Retina (tissue), 1 donor: ENCODE data around the gene PNMA6F.
A peak's percentile ranks its signal among the peaks of the same experiment; 100 is the strongest.
"Not testable (repeated sequence)": the region's sequence is repeated elsewhere in the genome, so short reads cannot be mapped to it uniquely, and the experiment has no call there.

Experiments used
- DNase-seq: peaks from one replicate; pipeline ENCODE4 v3.0.0-alpha.2; 2016

The PNMA6F gene

DNA sequence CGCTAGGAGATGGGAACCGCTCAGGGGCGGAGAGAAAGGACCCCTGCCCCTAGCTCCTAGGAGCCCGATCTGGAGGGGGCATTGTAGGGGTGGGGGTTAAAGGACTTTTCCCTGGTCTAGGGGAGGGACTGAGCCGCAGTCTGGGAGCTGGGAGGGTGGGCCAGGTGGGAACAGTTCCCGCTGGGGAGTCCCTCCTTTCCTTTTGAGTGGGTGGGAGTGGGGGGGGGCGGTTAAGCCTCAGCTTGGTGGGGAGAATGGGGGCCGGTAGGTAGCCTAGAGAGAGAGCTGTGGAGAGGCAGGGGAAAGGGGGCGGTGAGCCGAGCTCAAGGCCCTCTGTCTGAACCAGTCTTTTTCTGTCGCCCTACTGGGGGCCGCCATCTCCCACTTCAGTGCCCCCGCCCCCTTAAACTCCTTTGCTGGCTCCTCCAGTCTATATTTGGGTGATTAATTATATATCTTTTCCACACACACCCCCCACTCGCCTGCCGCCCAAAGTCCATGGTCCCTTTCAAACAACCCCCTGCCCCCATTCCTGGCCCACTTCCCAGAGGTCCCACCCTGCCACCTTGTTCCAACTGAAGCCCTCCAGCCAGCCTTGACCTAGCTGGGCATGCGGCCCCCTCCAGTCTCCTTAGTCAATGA lies 13.2 kb upstream of the PNMA6F start:
- no peak for DNase-seq

DNA sequence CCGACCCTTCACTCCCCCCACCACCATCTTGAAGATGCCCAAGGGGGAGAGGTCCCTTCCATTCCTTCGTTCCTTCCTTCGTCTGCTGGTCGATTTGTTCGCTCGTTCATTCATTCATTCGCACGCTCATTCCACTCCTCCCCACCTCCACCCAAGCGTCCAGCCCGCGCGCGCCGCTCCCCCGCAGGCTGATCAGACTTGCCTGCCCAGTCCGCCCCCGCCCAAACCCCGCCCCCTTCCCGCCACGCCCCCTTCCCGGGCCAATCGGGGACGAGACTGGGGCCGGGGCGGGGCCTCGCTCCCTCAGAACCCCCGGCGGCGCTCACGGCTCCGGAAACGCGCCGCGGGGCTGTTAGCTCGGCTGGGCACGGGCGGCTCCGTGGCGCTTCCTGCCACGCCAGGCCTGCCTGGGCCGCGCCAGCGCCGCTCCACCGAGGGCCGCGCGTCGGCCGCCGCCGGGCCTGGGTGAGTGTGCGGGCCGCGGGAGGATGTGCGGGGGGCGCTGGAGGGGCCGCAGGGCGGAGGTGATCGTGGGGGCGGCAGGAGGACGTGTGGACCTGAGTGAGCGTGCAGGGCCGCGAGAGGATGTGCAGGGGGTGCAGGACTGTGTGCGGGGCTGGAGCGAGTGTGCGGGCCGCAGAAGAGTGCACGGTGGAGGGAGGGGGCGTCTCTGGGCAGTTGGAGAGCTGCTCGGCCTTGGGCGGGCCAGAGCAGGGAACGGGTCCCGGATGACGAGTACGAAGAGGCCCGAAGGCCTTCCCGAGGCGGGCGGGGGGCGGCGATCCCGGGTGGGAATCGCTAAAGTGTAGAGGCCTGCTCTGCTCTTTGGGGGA lies 12.5 kb upstream of the PNMA6F start, which contains the start of gene ZNF275:
ZNF275 (plus strand) TSS at position 333 of the 833 bp plus-strand sequence. CDS start 2,527 bp downstream, outside the sequence.
- peak; percentile 71 for DNase-seq

DNA sequence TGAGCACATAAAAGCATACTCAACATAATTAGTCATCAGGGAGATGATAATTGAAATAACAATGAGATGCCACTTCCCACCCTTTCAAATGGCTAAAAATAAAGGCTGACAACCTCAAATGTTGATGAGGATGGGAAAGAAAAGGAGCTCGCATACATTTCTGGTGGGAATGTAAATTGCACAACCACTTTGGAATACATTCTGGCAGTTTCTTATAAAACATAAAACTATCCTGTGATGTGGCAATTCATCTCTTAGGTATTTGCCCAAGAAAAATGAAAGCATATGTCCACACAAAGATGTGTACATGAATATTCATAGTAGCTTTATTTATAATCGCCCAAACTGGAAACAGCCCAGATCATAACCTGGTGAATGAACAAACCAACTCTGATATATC lies 11.7 kb upstream of the PNMA6F start:
- no peak for DNase-seq

DNA sequence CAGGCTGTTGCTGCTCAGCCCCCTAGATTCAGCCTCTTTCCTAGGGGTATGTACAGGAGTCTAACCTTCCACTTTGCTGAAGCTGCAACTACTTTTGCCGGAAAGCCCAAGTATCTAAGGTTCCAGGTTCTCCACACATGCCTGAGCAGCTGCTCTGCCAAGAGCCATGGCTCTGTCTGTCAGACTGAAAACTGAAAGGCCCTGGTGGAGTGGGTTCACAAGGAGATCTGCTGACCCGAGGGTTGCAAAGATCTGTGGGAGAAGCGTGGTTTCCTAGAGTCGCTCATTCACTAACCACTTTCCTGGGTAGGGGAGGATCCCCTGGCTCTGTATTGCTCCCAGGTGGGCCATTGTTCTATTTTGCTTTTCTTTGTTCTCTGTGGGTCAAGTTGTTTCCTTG lies 6.0 kb upstream of the PNMA6F start:
- no peak for DNase-seq

DNA sequence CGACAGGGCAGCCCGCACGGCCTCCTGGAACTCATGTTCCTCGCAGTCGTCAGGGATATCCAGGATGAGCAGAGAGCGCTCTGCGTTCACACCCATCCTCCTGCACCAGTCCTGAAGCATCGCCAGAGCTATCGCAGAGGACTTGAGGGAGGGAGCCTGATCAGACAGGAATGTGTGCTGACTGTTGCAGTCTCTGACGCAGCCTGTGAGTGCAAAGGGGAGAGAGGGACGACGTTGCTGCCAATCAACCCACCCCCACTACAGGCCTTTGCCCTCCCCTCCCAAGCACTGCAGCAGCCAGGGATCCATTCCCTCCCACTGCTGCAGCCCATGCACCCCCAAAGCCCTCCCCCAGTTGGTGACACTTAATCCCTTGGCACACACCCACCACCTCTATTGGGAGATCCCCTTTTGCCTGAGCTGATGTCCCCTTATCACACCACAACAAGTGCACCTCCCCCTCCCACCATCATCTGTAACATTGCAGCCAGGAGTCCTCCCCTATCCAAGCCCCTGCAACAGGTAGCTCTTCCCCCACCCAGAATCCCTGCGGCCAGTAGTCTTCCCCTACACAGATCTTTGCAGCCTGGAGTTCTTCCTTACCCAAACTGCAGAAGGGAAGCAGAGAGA lies 897 bp downstream of the PNMA6F start:
- DNase-seq: no peak

DNA sequence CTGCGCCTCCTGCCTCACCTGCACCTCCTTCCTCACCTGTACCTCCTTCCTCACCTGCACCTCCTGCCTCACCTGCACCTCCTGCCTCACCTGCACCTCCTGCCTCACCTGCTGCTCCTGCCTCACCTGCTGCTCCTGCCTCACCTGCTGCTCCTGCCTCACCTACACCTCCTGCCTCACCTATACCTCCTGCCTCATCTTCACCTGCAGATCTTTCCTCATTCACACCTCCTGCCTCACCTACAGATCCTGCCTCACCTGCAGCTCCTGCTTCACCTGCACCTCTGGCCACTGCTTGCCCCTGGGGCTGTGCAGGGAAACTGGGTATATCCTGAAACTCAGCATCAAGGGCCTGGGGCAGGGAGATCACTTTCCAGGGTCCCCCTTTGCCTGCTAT lies 1.5 kb downstream of the PNMA6F start:
- DNase-seq: not testable (repeated sequence)

DNA sequence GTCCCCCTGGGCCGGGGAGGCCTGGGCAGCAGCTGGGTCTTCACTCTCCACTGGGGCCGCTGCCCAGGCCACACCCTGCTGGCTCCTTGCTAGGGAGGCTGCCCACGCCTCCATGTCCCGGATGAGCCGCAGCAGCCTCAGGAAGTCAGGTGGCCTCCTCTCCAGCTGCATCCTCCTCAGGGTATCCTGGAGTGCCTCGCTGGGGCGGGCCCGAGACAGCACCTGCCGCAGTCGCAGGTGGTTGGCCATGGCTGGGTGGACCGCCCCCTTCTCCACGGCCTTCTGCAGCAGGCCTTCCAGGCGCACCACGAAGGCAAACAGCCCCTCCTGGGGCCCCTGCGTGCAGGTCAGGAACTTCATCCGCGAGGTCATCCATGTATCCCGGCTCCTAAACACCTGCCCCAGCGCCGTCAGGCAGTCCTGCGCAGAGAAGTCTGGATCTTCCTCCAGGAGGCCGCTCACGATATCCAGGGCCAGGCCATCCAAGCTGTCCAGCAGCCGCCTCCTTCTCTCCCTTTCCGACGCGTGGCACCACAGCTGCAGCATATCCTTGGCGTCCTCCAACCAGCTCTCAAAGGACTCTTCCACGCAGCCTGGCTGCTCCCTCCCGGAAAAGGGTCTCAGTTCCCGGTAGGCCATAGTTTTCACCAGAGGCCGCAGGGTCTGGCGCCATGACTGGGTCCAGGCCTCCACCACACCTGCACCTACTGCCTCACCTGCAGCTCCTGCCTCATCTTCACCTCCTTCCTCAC lies 2.1 kb downstream of the PNMA6F start:
- no peak for DNase-seq

DNA sequence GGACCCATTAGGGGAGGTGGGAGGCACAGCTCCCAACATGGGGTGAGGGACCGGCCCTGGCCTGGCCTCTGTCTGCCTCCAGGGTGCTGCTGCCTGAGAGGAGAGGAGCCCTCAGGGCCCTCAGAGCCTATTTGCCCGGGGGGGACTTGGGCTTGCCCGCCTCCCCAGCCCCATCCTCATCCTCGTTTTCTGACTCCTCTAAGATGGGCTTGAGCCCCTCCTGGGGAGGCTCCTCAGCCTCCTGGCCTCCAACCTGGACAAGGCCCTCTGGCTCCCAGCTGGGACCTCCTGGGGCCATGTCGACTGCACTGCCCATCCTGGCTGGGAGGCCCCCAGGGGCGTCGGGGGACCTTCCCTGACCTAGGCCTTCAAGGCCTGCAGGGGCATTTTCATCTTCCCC lies 2.8 kb downstream of the PNMA6F start:
- DNase-seq: no peak

DNA sequence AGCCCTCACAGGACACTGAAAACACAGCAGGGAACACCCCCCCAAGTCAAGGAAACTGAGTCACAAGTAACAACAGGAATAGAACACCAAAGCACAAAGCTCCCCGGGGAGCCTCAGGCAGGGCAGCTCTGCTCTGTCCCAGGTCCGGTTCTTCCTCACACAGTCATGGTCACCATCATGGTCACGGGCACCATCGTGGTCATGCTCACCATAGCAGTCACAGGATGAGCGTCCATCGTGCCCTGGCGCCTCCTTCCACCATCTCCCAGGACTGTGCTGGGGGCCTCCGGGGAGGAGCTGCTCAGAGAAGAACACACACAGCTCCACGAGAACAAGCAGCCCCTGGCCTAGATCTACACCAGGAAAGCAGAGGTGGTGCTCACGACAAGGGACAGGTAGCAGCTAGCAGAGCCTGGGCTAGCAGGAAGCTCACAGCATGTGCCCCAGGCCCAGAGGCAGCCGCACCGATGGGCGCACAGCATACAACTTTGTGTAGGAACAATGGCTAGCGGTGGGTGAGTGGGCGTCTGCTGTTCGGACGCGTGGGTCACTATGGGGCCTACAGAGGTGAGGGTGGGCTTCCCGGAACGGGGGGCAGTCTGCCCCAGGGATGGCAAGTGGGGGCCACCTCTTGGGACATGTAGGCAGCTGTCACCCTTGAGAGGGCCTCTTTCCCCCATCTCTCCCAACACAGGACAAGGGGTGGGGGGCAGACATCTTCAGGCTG lies 3.4 kb downstream of the PNMA6F start:
- no peak for DNase-seq

DNA sequence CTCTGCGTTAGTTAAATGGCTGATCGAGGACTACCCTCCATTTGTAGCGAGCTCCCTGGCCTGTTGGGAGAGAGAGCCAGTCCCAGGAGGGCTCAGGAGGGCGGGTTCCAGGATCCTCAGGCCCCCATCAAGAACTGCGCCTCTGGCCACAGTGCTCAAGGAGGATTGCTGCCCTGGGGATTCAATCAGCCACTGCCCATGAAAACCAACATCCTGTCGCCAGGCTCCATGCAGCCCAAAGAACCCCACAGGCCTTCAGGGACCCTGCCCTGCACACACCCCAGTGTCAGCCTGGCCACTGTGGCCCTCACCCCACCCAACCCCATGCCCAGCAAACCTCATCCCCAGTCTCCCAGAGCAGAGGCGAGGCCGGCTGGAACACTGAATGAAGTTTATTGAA lies 4.3 kb downstream of the PNMA6F start:
- no peak for DNase-seq

DNA sequence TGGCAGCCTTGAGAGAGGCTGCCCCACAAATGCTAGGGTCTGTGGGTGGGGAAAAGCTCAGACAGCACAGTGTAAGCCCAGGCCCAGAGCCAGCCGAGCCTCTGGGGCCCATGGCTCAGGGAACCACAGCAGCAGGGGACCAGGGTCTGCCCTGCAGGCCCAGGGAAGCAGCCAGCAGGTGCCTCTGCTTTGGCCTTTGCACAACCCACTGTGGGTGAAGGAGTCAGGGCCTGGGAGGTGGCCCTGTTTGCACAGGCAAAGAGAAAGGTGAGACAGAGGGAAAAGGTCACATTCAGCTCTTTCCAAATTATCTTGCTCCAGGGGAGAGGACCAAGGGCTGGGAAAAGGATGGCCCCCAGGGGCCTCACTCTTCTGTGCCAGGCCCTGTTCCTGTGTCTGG lies 8.7 kb downstream of the PNMA6F start:
- no peak for DNase-seq

DNA sequence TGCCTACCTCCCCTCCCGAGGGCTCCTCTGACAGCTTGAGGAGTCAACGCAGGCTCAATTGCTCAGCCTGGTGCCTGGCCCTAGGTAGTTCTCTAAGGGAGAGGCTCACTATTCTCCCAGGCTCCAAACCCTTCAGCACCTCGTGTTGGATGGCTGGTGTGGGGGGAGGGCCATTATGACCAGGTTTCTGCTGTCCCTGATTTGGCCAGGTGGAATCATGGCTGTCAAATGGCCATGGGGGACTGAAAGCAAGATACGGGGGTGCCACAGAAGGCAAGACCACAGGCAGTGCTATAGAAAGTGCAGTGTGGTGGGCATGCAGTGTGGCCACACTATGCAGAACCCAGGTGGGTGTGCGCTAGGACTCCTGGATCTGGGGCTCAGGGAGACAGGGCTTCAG lies 9.5 kb downstream of the PNMA6F start:
- DNase-seq: no peak

DNA sequence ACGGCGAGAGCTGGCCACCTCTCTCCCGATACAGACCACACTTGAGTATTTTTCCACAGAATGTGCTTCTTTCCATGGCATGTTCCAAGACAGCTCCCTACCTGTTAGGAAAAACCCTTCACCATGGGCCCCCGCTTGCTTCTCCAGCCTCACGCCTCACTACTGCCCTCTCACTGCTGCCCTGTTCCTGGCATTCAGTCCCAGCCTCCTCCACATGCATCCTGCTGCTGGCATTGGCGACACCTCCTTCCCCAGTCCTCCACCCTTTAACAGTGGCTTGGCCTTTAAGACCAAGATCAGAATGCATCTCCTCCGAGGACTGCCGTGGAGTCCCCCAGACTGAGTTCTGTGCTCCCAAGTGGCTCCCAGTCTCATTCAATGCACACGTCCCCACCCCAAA lies 10.7 kb downstream of the PNMA6F start:
- no peak for DNase-seq

DNA sequence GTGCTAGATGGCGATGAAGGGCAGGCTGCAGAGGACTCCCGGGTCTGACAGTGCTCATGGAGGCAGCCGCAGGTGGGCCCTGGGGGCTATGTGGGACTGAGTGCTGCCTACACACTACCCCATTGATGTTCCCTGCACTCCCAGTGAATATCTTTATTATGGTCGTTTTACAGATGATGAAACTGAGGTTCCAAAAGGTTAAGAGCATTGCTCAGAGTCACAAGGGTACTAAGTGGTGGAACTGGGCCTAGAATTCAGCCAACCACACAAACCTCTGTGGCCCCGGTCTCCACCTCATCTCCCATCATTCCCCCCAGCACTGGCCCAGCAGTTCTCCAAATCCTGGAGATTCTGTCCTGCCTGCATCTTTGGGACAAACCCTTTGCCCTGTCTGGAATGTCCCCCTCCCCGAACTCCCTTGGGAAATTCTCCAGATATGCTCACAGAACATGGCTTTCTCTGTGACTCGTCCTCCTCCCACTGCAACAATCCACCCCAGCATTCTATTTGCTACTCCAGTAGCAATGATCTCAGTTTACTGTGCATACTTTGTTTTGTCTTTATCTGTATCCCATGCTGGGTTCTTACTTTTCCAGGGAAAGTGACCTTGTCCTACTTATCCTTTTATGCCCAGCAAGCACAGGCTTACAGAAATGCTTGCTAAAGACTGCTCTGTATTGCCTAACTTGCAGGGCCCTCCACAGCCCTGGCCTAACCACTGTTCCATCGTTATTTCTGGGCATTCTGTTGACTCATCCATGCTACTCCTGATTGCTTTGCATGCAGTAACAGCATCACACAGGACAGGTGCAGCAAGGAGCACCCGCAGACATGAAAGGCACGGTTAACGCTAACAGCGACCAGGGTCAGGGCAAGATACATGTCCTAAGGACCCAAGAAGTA lies 14.0 kb downstream of the PNMA6F start:
- no peak for DNase-seq

DNA sequence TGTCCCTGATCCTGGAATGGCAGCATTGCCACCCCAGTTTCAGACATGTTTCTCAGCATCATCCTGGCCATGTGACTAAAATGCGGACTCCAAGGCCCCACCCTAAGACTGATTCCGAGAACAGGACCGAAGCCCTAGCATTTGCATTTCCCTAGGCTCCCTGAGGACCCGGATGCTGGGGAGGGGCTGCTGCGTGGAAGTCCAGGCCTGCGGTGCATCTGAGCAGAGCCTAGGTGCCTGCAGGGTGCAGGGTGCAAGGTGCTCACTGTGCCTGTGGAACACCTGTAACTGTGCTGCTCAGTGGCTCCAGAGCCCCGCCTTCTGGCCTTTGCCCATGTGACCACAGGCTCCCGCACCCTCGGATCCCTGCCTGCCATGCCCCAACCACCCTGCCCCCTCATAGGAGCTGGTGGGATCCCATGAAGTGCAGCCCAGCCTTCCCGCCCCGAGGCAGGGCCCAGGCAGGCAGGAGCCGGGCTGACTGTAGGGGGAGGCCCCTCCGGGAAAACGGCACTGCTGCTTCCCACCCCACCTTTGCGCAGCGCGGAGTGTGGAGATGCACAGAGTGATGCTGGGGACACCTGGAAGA lies 14.9 kb downstream of the PNMA6F start:
- no peak for DNase-seq

DNA sequence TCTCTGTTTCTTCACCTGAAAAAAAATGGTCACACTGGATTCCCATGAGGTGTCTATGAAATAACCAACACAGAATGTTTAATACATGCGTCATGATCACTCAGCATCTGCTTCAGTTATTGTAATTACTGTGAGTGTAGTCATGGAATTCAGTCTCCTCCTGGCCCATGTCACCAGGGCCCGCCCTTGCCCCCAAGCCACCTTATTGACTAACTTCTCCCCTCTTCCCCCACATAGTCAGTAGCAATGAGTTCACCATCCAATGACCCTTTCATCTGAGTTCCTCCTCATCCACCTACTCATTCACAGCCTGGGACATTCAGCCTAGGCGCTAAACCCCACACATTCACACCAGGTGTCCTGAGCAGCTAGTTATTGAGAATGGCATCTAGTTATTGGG lies 15.6 kb downstream of the PNMA6F start:
- DNase-seq: no peak

DNA sequence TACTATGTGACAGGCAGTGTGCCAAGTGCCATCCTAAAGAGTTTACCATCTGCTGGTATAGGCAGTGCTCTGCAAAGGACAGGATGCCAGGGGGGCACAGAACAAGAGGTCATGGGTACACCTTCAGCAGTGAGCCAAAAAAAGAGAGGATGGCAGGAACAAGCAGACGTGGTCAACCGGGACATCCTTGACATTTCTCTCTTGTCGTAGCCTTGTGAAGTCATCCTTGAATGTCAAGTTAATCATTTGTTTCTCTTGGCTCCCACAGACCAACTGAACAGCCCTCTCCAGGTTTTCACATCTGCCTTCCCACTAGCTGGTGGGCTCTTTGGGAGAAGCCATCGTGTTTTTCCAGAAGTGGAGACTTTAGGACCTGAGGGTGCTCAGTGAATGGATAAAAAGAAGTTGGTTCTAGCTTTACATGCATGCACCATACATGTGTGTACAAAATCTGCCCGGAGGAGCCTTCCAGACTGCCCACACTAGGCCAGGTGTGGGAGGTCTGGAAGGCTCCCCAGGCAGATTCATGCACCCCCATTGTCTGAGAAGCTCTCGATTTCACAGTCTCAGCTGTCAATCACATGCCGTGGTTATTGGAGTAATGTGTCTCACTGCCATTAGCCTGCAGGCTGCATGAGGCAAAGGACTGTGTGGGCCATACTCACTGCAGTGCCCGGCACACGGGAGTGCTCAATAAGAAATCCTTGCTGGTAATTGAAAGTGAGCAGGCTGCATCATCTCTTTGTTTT lies 16.4 kb downstream of the PNMA6F start:
- no peak for DNase-seq

DNA sequence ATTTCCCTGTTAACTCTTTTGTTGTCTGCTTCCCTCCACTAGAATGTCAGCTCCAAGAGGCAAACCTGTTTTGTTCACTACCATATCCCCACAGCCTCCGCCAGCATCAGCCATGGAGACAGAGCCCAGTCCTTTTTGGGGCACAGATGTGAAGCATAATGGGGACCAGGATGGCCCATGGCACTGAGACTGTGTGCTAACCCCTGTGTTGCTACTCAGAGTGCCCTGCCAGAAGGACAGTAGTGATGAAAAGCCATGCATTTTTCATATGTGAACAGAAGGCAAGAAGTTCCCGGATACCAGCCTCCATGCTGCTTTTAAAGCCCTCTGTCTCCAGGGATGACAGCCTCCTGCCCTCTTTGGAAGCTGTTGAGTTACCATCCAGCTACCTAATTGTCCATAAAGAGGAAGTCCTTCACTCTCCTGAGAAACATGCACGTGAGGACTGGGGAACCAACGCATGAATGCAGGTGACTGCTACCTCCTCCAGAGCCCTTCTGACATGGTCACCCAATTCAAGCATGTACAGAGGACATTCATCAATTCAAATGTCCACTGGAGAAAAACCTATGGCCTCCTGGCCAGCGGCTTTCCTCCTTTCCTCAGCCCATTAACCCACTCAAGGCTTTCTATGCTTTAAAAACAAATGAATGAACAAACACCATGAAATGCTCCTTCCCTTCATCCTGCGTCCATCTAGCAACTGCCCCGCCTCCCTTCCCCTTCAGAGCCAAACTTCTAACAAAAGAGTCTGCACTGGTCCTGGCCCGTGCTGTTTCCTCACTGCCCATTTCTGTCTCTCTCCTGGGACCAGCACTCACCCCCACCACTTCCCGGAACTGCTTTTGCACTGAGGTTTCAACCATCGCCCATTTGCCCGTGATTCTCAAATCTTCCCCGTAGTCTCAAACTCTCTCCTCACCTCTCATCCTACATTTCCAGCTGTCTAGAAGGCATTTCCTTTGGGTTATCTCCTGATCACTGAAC lies 18.0 kb downstream of the PNMA6F start:
- DNase-seq: no peak

DNA sequence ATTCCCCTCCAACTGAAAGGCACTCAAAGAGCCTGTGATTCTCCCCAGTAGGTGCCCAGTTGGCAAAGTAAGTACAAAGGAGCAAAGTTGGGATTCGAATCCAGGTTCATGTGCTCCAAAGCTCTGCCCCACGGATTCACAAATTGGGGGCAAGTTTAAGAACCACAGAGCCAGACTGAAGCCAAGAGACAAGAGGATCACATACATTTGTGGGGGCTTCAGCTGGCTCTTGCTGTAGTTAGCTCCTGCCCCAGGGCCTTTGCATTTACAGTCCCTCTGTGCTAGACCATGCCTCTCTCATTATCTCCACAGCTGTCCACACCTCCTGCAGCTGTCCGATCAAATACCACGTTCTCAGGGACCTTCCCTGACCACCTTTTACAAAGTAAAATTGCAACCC lies 18.8 kb downstream of the PNMA6F start:
- DNase-seq: no peak
